ENCODE results near the gene GRIA1. TPM values are rescaled to one million over a fixed set of nuclear protein-coding genes. Genes with fewer than 3 reads are reported as not detected.

GRIA1 gene
- total RNA-seq, 2 donors from 2014 or later: not detected

DNA sequence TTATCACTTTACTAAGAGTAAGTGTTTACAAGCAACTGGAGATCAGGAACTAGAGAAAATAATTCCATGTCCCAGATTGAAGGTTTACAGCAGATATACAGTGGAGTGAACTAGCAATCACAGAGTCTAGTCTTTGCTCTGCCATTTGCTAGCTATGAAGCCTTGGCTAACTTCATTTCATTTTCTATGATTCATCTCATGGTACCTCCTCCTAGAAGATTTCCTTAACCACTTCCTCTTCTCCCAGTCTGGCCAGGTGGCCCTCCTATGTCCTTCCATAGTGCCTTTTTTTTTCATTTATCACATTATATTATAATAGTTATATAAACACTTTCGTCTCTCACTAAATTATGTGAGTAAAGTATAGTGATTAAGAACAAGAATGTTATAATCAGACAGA lies 52.1 kb downstream of the GRIA1 start:
- H3K4me1 Mint-ChIP-seq: no peaks in the 10 kb centered on the region
- DNase-seq: no peak
- H3K9me3 ChIP-seq (ENCODE audit: control insufficient read depth, low read length, poor library complexity, severe bottlenecking): no peaks in the 10 kb centered on the region
- H3K27me3 Mint-ChIP-seq: no peaks in the 10 kb centered on the region
- H3K4me3 Mint-ChIP-seq: no peak overlapping the region
- no peak overlapping the region for H3K27ac Mint-ChIP-seq
- H3K36me3 Mint-ChIP-seq (ENCODE audit: low read depth): no peaks in the 10 kb centered on the region
- ATAC-seq: no peak

DNA sequence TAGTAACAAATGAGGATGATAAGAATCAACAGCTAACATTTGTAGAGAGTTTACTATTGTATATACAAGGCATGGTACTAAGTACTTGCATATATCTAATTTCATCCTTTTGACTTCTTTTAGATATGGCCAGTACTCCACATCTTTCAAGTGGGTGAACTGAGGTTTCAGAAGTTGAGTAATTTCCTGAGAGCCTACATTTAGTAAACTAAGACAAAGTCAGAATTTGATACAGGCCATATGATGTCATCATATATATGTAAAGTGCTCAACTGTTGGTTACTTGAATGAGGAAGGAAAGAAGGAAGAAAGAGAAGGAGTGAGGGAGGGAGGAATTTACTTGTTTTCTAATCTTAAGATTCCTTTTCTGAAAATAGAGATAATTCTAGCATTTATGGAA lies 52.8 kb downstream of the GRIA1 start:
- ATAC-seq (no peak), DNase-seq (no peak)
- Mint-ChIP-seq H3K4me1 (no peaks in the 10 kb centered on the region), H3K27me3 (no peaks in the 10 kb centered on the region), H3K27ac (no peak overlapping the region), H3K4me3 (no peak overlapping the region), H3K36me3 (ENCODE audit: low read depth) (no peaks in the 10 kb centered on the region)
- H3K9me3 ChIP-seq (ENCODE audit: control insufficient read depth, low read length, poor library complexity, severe bottlenecking): no peaks in the 10 kb centered on the region

DNA sequence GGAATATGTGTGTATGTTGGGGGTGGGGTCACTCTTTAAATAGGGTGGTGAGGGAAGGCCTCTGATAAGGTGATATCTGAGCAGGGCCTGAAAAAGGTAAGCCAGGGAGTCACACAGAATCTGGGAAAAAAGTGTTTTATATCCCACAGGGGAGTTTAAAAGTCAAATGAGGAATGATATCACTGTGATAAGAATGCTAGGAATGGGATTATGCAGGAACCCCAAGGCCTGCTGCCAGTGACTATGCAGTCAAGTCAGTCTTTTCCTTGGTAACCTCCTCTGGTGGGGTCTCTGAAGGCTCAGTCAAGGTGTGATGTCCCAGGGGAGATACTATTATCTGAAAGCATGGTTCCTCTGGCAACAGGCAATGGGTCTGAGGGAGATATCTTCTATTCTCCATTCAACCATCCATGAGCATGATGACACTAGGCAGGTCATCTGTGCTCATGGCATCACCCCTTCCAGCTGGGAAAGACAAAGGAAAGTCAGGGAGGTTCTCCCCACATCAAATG lies 53.5 kb downstream of the GRIA1 start:
- Mint-ChIP-seq H3K4me3 (no peak overlapping the region), H3K36me3 (ENCODE audit: low read depth) (no peaks in the 10 kb centered on the region), H3K27ac (no peak overlapping the region), H3K4me1 (no peaks in the 10 kb centered on the region), H3K27me3 (no peaks in the 10 kb centered on the region)
- ATAC-seq: no peak
- DNase-seq: no peak
- no peaks in the 10 kb centered on the region for H3K9me3 ChIP-seq (ENCODE audit: control insufficient read depth, low read length, poor library complexity, severe bottlenecking)

DNA sequence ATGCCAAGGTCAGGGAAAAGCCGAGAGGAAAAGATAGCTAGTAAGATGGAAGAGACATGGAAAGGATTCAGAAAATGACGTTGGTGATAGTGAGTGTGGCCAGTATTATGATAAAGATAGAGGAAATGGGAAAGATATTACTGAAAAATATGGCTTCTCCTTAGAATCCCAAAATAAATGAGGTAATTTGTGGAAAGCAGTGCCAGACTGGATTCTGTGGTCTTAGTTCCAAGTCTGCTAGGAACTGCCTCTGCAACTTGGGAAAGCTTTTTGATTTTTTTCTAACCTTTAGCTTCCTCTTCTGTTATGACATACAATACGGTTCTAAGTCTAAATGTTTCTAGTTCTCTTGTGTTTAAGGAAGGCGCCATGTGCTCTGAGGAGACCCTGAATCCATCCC lies 54.2 kb downstream of the GRIA1 start:
- H3K9me3 ChIP-seq (ENCODE audit: control insufficient read depth, low read length, poor library complexity, severe bottlenecking): no peaks in the 10 kb centered on the region
- DNase-seq: no peak
- no peak for ATAC-seq
- no peaks in the 10 kb centered on the region for H3K36me3 Mint-ChIP-seq (ENCODE audit: low read depth)
- H3K27ac Mint-ChIP-seq: no peak overlapping the region
- no peaks in the 10 kb centered on the region for H3K27me3 Mint-ChIP-seq
- no peak overlapping the region for H3K4me3 Mint-ChIP-seq
- H3K4me1 Mint-ChIP-seq: no peaks in the 10 kb centered on the region

DNA sequence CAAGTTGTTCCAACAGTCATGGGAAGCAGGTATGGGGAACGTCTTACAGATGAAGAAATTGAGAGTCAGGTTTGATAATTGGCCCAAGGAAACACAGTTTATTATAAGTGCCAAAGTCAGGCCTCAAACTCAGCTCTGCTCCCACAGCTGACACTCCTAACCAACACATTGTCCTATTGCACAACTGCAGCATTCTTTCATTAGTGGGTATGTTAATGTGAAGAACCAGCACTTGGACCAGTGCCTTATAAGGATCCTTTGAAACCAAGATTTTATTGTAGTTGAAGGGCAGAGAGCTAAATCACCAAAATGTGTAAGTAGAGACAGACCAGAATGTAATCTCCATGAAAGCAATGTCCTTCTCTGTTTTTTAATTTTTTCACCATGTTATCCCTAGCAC lies 56.1 kb downstream of the GRIA1 start:
- H3K9me3 ChIP-seq (ENCODE audit: control insufficient read depth, low read length, poor library complexity, severe bottlenecking): no peaks in the 10 kb centered on the region
- Mint-ChIP-seq H3K4me1 (no peaks in the 10 kb centered on the region), H3K27ac (no peak overlapping the region), H3K4me3 (no peak overlapping the region), H3K36me3 (ENCODE audit: low read depth) (no peaks in the 10 kb centered on the region), H3K27me3 (no peaks in the 10 kb centered on the region)
- DNase-seq: no peak
- no peak for ATAC-seq

DNA sequence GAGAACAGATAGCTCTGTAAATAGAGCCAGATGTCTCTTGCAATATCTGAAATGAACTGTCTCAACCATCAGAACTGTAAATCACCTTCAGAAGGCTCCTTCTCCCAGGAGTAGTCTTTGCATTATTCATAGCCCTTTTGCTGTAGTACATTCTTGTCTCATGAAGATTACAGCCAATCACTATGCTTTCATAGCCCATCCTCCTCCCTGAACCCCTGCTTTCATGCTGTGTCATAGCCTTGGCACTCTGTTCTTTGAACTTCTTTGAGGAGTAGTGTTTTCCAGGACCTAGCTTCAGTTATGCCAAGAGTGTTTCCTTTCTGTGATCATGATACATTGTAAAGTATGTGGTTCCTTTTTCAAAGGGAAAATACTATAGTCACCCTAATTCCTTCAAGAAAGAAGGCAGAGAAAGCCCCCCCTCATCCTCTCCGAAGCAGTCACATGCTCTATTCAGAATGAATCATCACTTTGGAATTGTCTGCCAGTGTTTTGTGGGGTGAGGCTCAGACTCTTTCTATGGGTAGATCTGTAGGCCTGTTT lies 61.1 kb downstream of the GRIA1 start:
- Mint-ChIP-seq H3K4me3 (no peak overlapping the region), H3K36me3 (ENCODE audit: low read depth) (no peaks in the 10 kb centered on the region), H3K4me1 (peaks cover 8% of the 10 kb centered on the region), H3K27ac (no peak overlapping the region), H3K27me3 (peaks cover 5% of the 10 kb centered on the region)
- ATAC-seq (no peak), DNase-seq (no peak)
- no peaks in the 10 kb centered on the region for H3K9me3 ChIP-seq (ENCODE audit: control insufficient read depth, low read length, poor library complexity, severe bottlenecking)

DNA sequence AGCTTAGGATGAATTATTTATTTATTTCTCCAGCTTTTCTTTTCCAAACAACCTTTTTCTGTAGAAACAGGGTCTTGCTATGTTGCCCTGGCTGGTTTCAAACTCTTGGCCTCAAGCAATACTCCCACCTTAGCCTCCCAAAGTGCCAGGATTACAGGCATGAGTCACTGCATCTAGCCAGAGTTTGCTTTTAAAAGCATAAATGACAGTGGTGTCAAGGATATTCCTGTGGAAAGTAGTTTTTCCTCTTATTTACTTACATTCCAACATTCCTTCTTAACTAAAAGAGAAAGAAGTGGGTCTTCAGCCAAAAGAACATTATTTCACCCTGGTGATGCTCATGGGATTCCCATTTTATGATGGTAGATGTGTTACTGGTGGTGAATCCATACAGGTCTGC lies 62.4 kb downstream of the GRIA1 start:
- H3K9me3 ChIP-seq (ENCODE audit: control insufficient read depth, low read length, poor library complexity, severe bottlenecking): no peaks in the 10 kb centered on the region
- H3K4me3 Mint-ChIP-seq: no peak overlapping the region
- H3K36me3 Mint-ChIP-seq (ENCODE audit: low read depth): no peaks in the 10 kb centered on the region
- peaks cover 8% of the 10 kb centered on the region for H3K4me1 Mint-ChIP-seq
- no peak for DNase-seq
- H3K27me3 Mint-ChIP-seq: peaks cover 5% of the 10 kb centered on the region
- no peak overlapping the region for H3K27ac Mint-ChIP-seq
- no peak for ATAC-seq

DNA sequence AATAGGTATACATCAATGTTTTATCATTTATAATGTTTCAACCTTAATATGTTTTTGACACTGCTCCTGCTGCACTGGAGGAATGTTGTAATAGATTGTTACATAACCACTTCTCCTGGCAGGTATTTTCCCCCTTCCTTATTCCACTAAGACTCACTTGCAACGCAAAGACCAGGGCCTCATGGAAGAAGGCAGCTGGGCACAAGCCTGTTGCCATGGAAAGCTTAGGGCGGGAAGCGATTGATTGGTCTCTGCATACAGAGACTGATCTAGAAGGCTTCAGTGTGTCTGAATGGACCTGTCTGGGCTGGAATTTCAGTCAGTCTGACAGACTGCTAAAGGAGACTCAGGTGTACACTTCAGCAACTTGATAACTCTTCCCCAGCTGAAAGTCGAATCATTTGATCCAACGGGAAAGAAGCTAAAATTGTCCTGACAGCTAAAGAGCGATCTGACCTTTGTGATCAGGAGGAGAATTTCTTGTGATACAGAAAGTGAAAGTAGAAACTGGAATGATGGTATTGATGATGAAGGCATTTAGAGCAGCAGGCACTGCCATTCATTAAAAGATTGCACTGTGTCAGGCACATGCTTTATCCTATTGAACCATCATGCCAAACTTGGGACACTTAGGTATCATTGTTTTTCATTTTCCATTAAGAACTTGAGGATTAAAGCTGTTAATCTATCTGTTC lies 65.1 kb downstream of the GRIA1 start:
- H3K4me1 Mint-ChIP-seq: peaks cover 8% of the 10 kb centered on the region
- H3K27ac Mint-ChIP-seq: no peak overlapping the region
- no peaks in the 10 kb centered on the region for H3K36me3 Mint-ChIP-seq (ENCODE audit: low read depth)
- peaks cover 5% of the 10 kb centered on the region for H3K27me3 Mint-ChIP-seq
- DNase-seq (no peak), ATAC-seq (no peak)
- peak overlapping the region; percentile 70 for H3K4me3 Mint-ChIP-seq
- no peaks in the 10 kb centered on the region for H3K9me3 ChIP-seq (ENCODE audit: control insufficient read depth, low read length, poor library complexity, severe bottlenecking)

DNA sequence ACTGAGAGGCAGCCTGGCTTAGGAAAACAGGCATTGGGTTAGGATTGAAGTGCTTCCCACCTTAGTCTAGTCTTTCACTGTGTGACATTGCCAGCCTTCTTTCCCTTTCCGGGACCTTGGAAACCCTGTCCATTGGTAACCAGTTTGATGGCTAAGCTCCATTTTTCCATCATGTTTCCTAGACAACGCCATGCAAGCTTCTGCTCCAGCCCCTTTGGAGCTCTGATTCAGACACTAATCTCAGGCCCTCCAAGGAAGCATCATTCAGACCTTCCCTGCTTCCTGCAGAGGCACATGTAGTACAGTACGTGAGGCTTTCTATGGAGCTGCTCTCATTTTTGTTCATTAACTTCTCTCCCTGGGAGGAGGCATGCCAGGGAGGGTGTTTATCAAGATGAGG lies 68.5 kb downstream of the GRIA1 start:
- Mint-ChIP-seq H3K4me3 (no peak overlapping the region), H3K4me1 (peaks cover 8% of the 10 kb centered on the region), H3K27me3 (no peaks in the 10 kb centered on the region), H3K36me3 (ENCODE audit: low read depth) (no peaks in the 10 kb centered on the region), H3K27ac (no peak overlapping the region)
- H3K9me3 ChIP-seq (ENCODE audit: control insufficient read depth, low read length, poor library complexity, severe bottlenecking): no peaks in the 10 kb centered on the region
- no peak for DNase-seq
- ATAC-seq: no peak

DNA sequence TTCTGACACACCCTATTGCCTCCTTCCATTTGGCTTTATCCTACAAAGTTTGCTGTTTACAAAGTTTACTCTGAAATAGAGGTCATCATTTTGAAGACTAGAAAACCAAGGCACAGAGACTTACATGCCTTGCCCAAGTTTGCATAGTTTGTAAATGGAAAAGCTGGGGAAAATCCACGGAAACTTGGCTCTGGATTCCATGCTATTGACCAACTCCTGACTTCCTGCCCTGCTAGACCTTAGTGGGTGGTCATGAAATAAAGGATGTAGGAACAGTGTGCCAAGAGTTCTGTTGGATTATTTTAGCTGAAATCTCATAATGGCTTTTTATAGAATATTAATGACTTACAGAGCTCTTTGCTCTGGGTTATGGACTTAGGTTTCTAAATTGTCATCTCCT lies 69.5 kb downstream of the GRIA1 start:
- no peak overlapping the region for H3K27ac Mint-ChIP-seq
- no peak for DNase-seq

DNA sequence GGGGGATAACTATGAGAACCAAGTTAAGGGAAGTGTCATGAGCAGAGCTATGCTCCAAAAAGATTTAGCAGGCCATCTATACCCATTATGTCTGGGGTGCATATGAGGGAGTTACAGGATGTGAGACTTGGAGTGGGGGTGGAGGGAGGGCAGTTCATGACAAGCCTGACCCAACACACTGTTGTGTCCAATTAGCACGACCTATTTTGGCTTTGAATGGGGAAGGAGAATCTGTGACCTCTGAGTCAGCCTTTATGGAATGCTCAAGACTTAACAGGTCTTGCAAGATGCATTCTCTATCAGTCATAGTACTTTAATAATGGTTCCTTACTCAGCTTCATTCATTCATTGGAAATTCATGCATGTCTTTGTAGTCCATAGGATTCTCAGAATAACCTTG lies 71.7 kb downstream of the GRIA1 start:
- DNase-seq (no peak), ATAC-seq (no peak)
- Mint-ChIP-seq H3K27me3 (no peaks in the 10 kb centered on the region), H3K27ac (no peak overlapping the region), H3K36me3 (ENCODE audit: low read depth) (no peaks in the 10 kb centered on the region), H3K4me1 (no peaks in the 10 kb centered on the region), H3K4me3 (no peak overlapping the region)
- H3K9me3 ChIP-seq (ENCODE audit: control insufficient read depth, low read length, poor library complexity, severe bottlenecking): no peaks in the 10 kb centered on the region

More for the DNA sequence above, 69.5 kb downstream of the GRIA1 start:
- Mint-ChIP-seq H3K4me1 (peaks cover 8% of the 10 kb centered on the region), H3K36me3 (ENCODE audit: low read depth) (no peaks in the 10 kb centered on the region), H3K27me3 (no peaks in the 10 kb centered on the region), H3K4me3 (no peak overlapping the region)
- no peaks in the 10 kb centered on the region for H3K9me3 ChIP-seq (ENCODE audit: control insufficient read depth, low read length, poor library complexity, severe bottlenecking)
- ATAC-seq: no peak

DNA sequence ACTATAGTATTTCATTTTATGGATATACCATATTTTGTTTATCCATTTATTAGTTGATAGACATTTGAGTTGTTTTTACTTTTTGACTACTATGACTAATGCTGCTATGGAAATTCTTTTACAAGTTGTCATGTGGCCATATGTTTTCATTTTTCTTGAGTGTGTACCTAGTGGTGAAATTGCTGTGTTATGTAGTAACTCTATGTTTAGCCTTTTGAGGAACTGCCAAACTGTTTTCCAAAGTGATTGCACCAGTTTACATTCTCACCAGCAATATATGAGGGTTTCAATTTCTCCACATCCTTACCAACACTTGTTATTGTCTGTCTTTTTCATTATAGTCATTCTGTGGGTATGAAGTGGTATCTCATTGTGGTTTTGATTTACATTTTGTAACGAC lies 75.4 kb downstream of the GRIA1 start:
- Mint-ChIP-seq H3K4me1 (no peaks in the 10 kb centered on the region), H3K36me3 (ENCODE audit: low read depth) (no peaks in the 10 kb centered on the region)
- ATAC-seq: no peak

DNA sequence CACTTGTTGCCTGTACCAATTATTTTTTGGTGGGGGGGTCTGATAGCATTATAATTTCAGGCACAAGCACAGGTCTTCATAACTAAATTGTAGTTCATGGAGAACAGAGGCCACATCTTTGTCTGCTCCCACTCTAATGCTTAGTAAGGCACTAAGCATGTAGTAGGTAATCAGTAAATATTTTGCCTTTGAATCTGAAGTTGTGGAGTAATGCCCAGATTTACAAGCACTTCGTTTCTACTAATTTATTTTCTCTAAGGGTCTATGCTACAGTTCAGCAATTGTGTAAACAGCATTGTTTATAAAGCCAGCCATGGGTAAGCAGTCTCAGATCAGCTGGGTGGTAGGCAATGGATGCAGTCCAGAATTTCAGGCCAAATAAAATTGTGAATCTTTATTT lies 78.6 kb downstream of the GRIA1 start:
- DNase-seq: no peak
- Mint-ChIP-seq H3K4me1 (no peaks in the 10 kb centered on the region), H3K4me3 (no peak overlapping the region), H3K27ac (no peak overlapping the region), H3K36me3 (ENCODE audit: low read depth) (no peaks in the 10 kb centered on the region), H3K27me3 (no peaks in the 10 kb centered on the region)
- no peak for ATAC-seq
- no peaks in the 10 kb centered on the region for H3K9me3 ChIP-seq (ENCODE audit: control insufficient read depth, low read length, poor library complexity, severe bottlenecking)

More for the DNA sequence above, 75.4 kb downstream of the GRIA1 start:
- Mint-ChIP-seq H3K27ac (no peak overlapping the region), H3K27me3 (no peaks in the 10 kb centered on the region), H3K4me3 (no peak overlapping the region)
- no peak for DNase-seq
- H3K9me3 ChIP-seq (ENCODE audit: control insufficient read depth, low read length, poor library complexity, severe bottlenecking): no peaks in the 10 kb centered on the region

DNA sequence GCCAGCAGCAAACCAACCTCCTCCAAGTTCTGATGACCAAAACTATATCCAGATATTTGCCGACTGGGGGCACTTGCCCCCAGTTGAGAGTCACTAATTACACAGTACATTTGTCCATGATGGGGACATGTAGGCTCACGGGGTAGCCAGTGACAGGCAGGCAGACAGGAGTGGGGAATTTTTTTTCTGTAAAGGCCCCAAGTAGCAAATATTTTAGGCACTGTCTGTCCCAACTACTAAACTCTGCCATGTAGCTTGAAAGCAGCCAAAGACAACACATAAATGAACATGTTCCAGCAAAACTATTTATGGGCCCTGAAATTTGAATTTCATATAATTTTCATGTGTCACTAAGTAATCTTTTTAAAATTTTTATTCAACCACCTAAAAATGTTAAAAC lies 80.7 kb downstream of the GRIA1 start:
- no peak for DNase-seq
- no peak overlapping the region for H3K27ac Mint-ChIP-seq
- no peaks in the 10 kb centered on the region for H3K4me1 Mint-ChIP-seq
- no peak for ATAC-seq
- H3K27me3 Mint-ChIP-seq: no peaks in the 10 kb centered on the region
- H3K4me3 Mint-ChIP-seq: no peak overlapping the region
- no peaks in the 10 kb centered on the region for H3K36me3 Mint-ChIP-seq (ENCODE audit: low read depth)
- no peaks in the 10 kb centered on the region for H3K9me3 ChIP-seq (ENCODE audit: control insufficient read depth, low read length, poor library complexity, severe bottlenecking)

All from T-helper 17 cell (primary cell).